ENCODE results near the gene GALNT18. TPM values are rescaled to one million over a fixed set of nuclear protein-coding genes. Genes with fewer than 3 reads are reported as not detected.

GALNT18 gene
- total and polyA plus RNA-seq, 4 donors = 2.1 to 11.0 (median 3.8) TPM

DNA sequence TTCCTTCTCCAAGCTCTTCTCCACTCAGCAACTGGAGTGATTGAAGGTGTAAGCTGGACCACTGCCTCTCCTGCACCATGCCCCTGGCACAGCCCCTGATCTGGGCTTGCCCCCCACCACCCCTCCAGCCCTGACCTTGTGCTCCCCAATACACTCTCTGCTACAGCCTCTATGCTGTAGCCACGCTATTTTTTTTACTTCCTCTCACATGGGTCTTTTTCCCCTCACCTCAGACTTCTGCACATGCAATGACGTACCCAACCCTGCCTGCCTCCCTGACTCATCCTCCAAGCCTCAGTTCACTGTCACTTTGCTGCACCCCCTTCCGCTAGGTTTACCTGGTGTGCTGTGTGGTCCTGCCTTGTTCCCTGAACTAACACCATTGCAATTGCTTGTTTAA is 277.8 kb downstream of the GALNT18 start:
- 88% methylated on average over 3 of the region's 3 CpGs for WGBS

More for the DNA sequence above, 277.8 kb downstream of the GALNT18 start:
- TF ChIP-seq HNF4A (conservative IDR thresholded peaks at IDR 0.05) (no peak), HNF4G (IDR thresholded peaks at IDR 0.05) (no peak), TAF1 (conservative IDR thresholded peaks at IDR 0.05) (no peak), NR2F2 (IDR thresholded peaks at IDR 0.05) (no peak), RAD21 (IDR thresholded peaks at IDR 0.05) (no peak), EGR1 (IDR thresholded peaks at IDR 0.05; ENCODE audit: low read depth in 2 of 2) (no peak), FOXA2 (IDR thresholded peaks at IDR 0.05) (no peak), RXRA (IDR thresholded peaks at IDR 0.05) (no peak), YY1 (IDR thresholded peaks at IDR 0.05) (no peak), GABPA (IDR thresholded peaks at IDR 0.05 in 1 of 2, conservative IDR thresholded peaks at IDR 0.05 in 1 of 2) (no peak), FOXA1 (IDR thresholded peaks at IDR 0.05) (no peak), SP1 (IDR thresholded peaks at IDR 0.05) (no peak)
- TF ChIP-seq, protein P1, sequence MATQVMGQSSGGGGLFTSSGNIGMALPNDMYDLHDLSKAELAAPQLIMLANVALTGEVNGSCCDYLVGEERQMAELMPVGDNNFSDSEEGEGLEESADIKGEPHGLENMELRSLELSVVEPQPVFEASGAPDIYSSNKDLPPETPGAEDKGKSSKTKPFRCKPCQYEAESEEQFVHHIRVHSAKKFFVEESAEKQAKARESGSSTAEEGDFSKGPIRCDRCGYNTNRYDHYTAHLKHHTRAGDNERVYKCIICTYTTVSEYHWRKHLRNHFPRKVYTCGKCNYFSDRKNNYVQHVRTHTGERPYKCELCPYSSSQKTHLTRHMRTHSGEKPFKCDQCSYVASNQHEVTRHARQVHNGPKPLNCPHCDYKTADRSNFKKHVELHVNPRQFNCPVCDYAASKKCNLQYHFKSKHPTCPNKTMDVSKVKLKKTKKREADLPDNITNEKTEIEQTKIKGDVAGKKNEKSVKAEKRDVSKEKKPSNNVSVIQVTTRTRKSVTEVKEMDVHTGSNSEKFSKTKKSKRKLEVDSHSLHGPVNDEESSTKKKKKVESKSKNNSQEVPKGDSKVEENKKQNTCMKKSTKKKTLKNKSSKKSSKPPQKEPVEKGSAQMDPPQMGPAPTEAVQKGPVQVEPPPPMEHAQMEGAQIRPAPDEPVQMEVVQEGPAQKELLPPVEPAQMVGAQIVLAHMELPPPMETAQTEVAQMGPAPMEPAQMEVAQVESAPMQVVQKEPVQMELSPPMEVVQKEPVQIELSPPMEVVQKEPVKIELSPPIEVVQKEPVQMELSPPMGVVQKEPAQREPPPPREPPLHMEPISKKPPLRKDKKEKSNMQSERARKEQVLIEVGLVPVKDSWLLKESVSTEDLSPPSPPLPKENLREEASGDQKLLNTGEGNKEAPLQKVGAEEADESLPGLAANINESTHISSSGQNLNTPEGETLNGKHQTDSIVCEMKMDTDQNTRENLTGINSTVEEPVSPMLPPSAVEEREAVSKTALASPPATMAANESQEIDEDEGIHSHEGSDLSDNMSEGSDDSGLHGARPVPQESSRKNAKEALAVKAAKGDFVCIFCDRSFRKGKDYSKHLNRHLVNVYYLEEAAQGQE (IDR thresholded peaks at IDR 0.05) = no peak
- TF ChIP-seq, protein P2, sequence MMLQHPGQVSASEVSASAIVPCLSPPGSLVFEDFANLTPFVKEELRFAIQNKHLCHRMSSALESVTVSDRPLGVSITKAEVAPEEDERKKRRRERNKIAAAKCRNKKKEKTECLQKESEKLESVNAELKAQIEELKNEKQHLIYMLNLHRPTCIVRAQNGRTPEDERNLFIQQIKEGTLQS (IDR thresholded peaks at IDR 0.05) = no peak
- TF ChIP-seq, protein P3, sequence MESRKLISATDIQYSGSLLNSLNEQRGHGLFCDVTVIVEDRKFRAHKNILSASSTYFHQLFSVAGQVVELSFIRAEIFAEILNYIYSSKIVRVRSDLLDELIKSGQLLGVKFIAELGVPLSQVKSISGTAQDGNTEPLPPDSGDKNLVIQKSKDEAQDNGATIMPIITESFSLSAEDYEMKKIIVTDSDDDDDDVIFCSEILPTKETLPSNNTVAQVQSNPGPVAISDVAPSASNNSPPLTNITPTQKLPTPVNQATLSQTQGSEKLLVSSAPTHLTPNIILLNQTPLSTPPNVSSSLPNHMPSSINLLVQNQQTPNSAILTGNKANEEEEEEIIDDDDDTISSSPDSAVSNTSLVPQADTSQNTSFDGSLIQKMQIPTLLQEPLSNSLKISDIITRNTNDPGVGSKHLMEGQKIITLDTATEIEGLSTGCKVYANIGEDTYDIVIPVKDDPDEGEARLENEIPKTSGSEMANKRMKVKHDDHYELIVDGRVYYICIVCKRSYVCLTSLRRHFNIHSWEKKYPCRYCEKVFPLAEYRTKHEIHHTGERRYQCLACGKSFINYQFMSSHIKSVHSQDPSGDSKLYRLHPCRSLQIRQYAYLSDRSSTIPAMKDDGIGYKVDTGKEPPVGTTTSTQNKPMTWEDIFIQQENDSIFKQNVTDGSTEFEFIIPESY (IDR thresholded peaks at IDR 0.05) = no peak
- TF ChIP-seq, protein P4, sequence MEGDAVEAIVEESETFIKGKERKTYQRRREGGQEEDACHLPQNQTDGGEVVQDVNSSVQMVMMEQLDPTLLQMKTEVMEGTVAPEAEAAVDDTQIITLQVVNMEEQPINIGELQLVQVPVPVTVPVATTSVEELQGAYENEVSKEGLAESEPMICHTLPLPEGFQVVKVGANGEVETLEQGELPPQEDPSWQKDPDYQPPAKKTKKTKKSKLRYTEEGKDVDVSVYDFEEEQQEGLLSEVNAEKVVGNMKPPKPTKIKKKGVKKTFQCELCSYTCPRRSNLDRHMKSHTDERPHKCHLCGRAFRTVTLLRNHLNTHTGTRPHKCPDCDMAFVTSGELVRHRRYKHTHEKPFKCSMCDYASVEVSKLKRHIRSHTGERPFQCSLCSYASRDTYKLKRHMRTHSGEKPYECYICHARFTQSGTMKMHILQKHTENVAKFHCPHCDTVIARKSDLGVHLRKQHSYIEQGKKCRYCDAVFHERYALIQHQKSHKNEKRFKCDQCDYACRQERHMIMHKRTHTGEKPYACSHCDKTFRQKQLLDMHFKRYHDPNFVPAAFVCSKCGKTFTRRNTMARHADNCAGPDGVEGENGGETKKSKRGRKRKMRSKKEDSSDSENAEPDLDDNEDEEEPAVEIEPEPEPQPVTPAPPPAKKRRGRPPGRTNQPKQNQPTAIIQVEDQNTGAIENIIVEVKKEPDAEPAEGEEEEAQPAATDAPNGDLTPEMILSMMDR (IDR thresholded peaks at IDR 0.05; ENCODE audit: low read depth, low read length, missing input control) = no peak
- TF ChIP-seq, protein P5, sequence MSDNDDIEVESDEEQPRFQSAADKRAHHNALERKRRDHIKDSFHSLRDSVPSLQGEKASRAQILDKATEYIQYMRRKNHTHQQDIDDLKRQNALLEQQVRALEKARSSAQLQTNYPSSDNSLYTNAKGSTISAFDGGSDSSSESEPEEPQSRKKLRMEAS (IDR thresholded peaks at IDR 0.05) = no peak
- no peak for DNase-seq (ENCODE audit: low spot score)
- Histone ChIP-seq H3K4me1 (ENCODE audit: control insufficient read depth in 4 of 4, insufficient read depth in 4 of 4, low read length in 3 of 4) (peaks cover 0 to 10% (median 7%) of the 10 kb centered on the region in 4 donors), H3K9ac (ENCODE audit: low read depth in 1 of 2, low read length in 2 of 2) (no peak overlapping the region), H3K27me3 (ENCODE audit: control insufficient read depth in 4 of 4, insufficient read depth in 4 of 4, low read length in 3 of 4) (no peaks in the 10 kb centered on the region), H3K36me3 (ENCODE audit: control insufficient read depth in 4 of 4, insufficient read depth in 3 of 4, low read depth in 1 of 4, low read length in 3 of 4) (peaks cover 0 to 13% (median 1%) of the 10 kb centered on the region in 4 donors), H3K9me3 (ENCODE audit: control insufficient read depth in 4 of 4, low read length in 3 of 4) (no peaks in the 10 kb centered on the region), H3K4me3 (ENCODE audit: low read depth in 1 of 3, low read length in 3 of 3) (no peak overlapping the region), H3K27ac (ENCODE audit: low read depth in 1 of 2, low read length in 2 of 2) (no peak overlapping the region)

Measured in liver (tissue), 9 donors.